Neuronal stem cell (in vitro differentiated cells): ENCODE results near the gene ISCU.

Experiments used
- DNase-seq: peaks from one replicate; pipeline ENCODE4 v3.0.0-alpha.2; 2013; ENCODE audit warnings: low spot score
- H2AFZ ChIP-seq: one replicate; pipeline ENCODE4 v1.6.1; 2013; ENCODE audit warnings: mild to moderate bottlenecking, low read length, inconsistent platforms
- H2AK5ac ChIP-seq: 2 replicates; pipeline ENCODE4 v1.6.1; 2013; ENCODE audit warnings: low read depth, mild to moderate bottlenecking, inconsistent platforms, low read length, moderate library complexity, mixed read lengths
- H2BK120ac ChIP-seq: 2 replicates; pipeline ENCODE4 v1.6.1; 2013; ENCODE audit warnings: low read depth, mild to moderate bottlenecking, inconsistent platforms, low read length, moderate library complexity, mixed read lengths
- H2BK12ac ChIP-seq: one replicate; pipeline ENCODE4 v1.6.1; 2013; ENCODE audit warnings: low read length, inconsistent platforms
- H2BK15ac ChIP-seq: 2 replicates; pipeline ENCODE4 v1.6.1; 2013; ENCODE audit warnings: mild to moderate bottlenecking, low read length, inconsistent platforms, mixed read lengths
- H2BK5ac ChIP-seq: one replicate; pipeline ENCODE4 v1.6.1; 2013; ENCODE audit warnings: inconsistent platforms, mild to moderate bottlenecking, low read length, moderate library complexity
- H3K14ac ChIP-seq: one replicate; pipeline ENCODE4 v1.6.1; 2013; ENCODE audit warnings: low read length, inconsistent platforms
- H3K18ac ChIP-seq: 2 replicates; pipeline ENCODE4 v1.6.1; 2013; ENCODE audit warnings: low read length, inconsistent platforms
- H3K23ac ChIP-seq: 2 replicates; pipeline ENCODE4 v1.6.1; 2013; ENCODE audit warnings: low read depth, mild to moderate bottlenecking, mixed read lengths, low read length, inconsistent platforms; ENCODE audit not compliant: poor library complexity
- H3K27ac ChIP-seq: replicated peaks from 3 replicates; pipeline ENCODE4 v1.5.1; 2013; ENCODE audit warnings: low read length, inconsistent platforms
- H3K27me3 ChIP-seq, 3 experiments: 2 replicates each; pipeline ENCODE4 v1.6.1; 2013; ENCODE audit warnings: low read length in 3 of 3, mild to moderate bottlenecking in 2 of 3, inconsistent platforms in 1 of 3, low read depth in 1 of 3, mixed read lengths in 1 of 3, moderate library complexity in 1 of 3; ENCODE audit not compliant: control insufficient read depth in 3 of 3, insufficient read depth in 3 of 3
- H3K36me3 ChIP-seq, 2 donors: replicated peaks in 1 of 2; 2 replicates each; pipeline ENCODE4 v1.6.1; 2013; ENCODE audit warnings: low read length in 2 of 2; ENCODE audit not compliant: control insufficient read depth in 2 of 2, insufficient read depth in 2 of 2
- H3K4ac ChIP-seq: 2 replicates; pipeline ENCODE4 v1.6.1; 2013; ENCODE audit warnings: inconsistent platforms, mild to moderate bottlenecking, low read length, moderate library complexity
- H3K4me1 ChIP-seq, 2 donors: 1 replicate in 1 of 2; 2 replicates in 1 of 2; pipeline ENCODE4 v1.6.1; 2013; ENCODE audit warnings: low read length in 2 of 2, low read depth in 1 of 2; ENCODE audit not compliant: control insufficient read depth in 2 of 2, insufficient read depth in 1 of 2
- H3K4me2 ChIP-seq: one replicate; pipeline ENCODE4 v1.6.1; 2013; ENCODE audit warnings: mild to moderate bottlenecking, low read length, inconsistent platforms; ENCODE audit not compliant: insufficient read depth, poor library complexity, severe bottlenecking
- H3K4me3 ChIP-seq, 2 donors: 2 replicates each; pipeline ENCODE4 v1.5.1; 2013; ENCODE audit warnings: low read length in 2 of 2, mild to moderate bottlenecking in 2 of 2, inconsistent platforms in 1 of 2, moderate library complexity in 1 of 2
- H3K79me1 ChIP-seq: one replicate; pipeline ENCODE4 v1.6.1; 2013; ENCODE audit warnings: low read depth, mild to moderate bottlenecking, inconsistent platforms, low read length, moderate library complexity
- H3K9ac ChIP-seq: one replicate; pipeline ENCODE4 v1.6.1; 2013; ENCODE audit warnings: mild to moderate bottlenecking, low read depth, low read length, inconsistent platforms; ENCODE audit not compliant: poor library complexity
- H3K9me3 ChIP-seq, 2 donors: replicated peaks in 1 of 2; 2 replicates each; pipeline versions ENCODE3 to v1.6.1; 2013; ENCODE audit warnings: low read length in 2 of 2, mild to moderate bottlenecking in 2 of 2, inconsistent platforms in 1 of 2, low read depth in 1 of 2, mixed read lengths in 1 of 2, moderate library complexity in 1 of 2; ENCODE audit not compliant: control insufficient read depth in 2 of 2, insufficient read depth in 1 of 2
- H4K8ac ChIP-seq: one replicate; pipeline ENCODE4 v1.6.1; 2013; ENCODE audit warnings: low read depth, mild to moderate bottlenecking, inconsistent platforms, low read length, moderate library complexity
- H4K91ac ChIP-seq: one replicate; pipeline ENCODE4 v1.6.1; 2013; ENCODE audit warnings: low read length, low read depth, mild to moderate bottlenecking, inconsistent platforms; ENCODE audit not compliant: poor library complexity
- WGBS, 2 donors: extraction: QIAGEN DNeasy Blood & Tissue Kit; methylation state at CpG; one replicate each; pipeline ENCODE4 v1.1.7; 2013; ENCODE audit warnings: missing lambda C conversion rate in 2 of 2, mixed read lengths in 1 of 2; ENCODE audit not compliant: insufficient read length in 2 of 2, insufficient replicate concordance in 1 of 2; ENCODE audit errors: extremely low coverage in 2 of 2; 5-methylcytosine and 5-hydroxymethylcytosine counted together

Gene ISCU

DNA sequence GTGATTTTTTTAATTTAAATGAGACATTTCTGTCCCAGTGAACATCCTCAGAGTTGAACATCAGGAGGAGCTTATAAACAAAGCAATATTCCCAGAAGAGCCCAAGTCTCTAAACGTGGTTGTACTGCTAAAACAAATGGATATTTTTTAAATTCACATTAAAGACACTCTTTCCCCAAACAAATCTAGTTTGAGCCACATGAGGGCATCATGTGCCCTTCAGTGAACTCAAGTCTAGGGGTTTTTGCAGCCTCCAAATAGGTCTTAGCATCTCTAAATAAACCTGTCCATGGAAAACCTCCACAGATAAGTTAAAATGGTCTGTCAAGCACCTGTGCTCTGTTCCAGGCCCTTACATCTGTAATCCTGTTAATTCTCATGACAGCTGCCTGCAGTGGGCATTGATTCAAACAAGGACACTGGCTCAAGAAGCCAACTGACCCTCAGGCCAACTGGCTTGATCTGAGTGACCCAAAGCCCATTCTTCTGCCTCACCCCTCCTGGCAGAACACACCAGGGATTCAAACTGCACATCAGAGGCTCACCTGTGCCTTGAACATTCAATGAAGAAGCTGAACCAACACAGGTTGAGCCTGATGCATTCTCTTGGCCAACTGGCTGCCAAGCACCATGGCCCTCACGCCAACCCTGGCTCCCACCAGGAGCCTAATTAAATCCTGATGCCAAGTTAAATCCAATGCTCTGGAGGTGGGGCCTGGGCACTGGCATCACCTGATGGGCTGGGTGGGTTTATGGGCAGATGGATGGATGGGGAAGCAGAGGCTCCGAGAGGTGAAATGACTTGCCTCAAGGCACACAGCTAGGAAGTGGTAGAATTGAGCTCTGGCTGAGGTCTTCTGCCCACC, 8.6 kb downstream of the ISCU start:
- H2BK5ac ChIP-seq, result no peak overlapping the region
- no peak overlapping the region for H3K4me3 ChIP-seq
- no peaks in the 10 kb centered on the region for H3K27me3 ChIP-seq
- no peak overlapping the region for H4K8ac ChIP-seq
- WGBS, 2 donors, result no CpG with 5 or more reads among the region's 3 CpGs
- no peaks in the 10 kb centered on the region for H3K79me1 ChIP-seq
- no peak overlapping the region for H3K4me2 ChIP-seq
- no peaks in the 10 kb centered on the region for H3K4me1 ChIP-seq
- peaks cover 21 to 43% of the 10 kb centered on the region in 2 donors for H3K36me3 ChIP-seq
- H3K9ac ChIP-seq, result no peak overlapping the region
- H3K14ac ChIP-seq, result no peak overlapping the region
- H2AFZ ChIP-seq, result no peak overlapping the region
- no peaks in the 10 kb centered on the region for H3K9me3 ChIP-seq
- H4K91ac ChIP-seq, result peak overlapping the region; percentile 90
- no peak for DNase-seq
- H2BK12ac ChIP-seq, result no peak overlapping the region
- H2BK120ac ChIP-seq, result no peak overlapping the region
- no peak overlapping the region for H2BK15ac ChIP-seq
- no peak overlapping the region for H3K27ac ChIP-seq
- no peak overlapping the region for H2AK5ac ChIP-seq
- no peak overlapping the region for H3K18ac ChIP-seq
- H3K4ac ChIP-seq, result no peak overlapping the region
- H3K23ac ChIP-seq, result no peak overlapping the region

DNA sequence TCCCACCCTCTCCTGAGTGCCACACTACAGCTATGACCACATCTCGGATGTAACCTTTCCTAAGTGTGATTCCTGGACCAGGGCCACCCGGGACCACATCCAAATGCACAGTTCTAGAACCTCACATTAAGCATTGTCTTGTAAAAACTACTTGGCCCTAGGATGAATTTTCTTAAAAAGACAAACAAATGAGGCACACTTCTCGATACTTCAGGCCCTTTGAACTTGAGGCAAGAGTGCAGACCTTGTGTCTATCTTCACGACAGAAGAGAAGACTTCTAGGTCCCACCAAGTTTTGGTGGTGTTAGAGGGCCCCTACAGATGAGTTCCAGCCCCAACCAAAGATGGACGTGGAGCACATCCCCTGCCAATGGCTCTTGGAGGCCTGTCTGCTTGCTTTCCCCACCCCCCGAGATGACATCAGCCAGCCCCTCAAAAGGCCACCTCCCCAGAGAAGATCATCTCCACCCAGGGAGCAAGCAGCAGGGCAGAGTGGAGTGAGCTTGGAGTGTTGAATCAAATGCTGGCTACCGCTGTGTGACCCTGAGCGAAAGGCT, 9.3 kb downstream of the ISCU start:
- Histone ChIP-seq H3K18ac (no peak overlapping the region), H3K27me3 (no peaks in the 10 kb centered on the region), H3K4me3 (no peak overlapping the region), H2BK120ac (no peak overlapping the region), H3K27ac (no peak overlapping the region), H3K14ac (no peak overlapping the region), H3K36me3 (peaks cover 15 to 36% of the 10 kb centered on the region in 2 donors), H3K9me3 (no peaks in the 10 kb centered on the region), H2AFZ (no peak overlapping the region), H2BK12ac (no peak overlapping the region), H3K79me1 (no peaks in the 10 kb centered on the region), H2AK5ac (peak overlapping the region; percentile 11), H3K4me2 (no peak overlapping the region), H2BK5ac (no peak overlapping the region), H4K91ac (no peak overlapping the region), H3K4me1 (no peaks in the 10 kb centered on the region), H2BK15ac (peak overlapping the region; percentile 30), H4K8ac (no peak overlapping the region), H3K4ac (no peak overlapping the region), H3K9ac (no peak overlapping the region), H3K23ac (no peak overlapping the region)
- no peak for DNase-seq
- WGBS, 2 donors, result no CpG with 5 or more reads among the region's 8 CpGs

DNA sequence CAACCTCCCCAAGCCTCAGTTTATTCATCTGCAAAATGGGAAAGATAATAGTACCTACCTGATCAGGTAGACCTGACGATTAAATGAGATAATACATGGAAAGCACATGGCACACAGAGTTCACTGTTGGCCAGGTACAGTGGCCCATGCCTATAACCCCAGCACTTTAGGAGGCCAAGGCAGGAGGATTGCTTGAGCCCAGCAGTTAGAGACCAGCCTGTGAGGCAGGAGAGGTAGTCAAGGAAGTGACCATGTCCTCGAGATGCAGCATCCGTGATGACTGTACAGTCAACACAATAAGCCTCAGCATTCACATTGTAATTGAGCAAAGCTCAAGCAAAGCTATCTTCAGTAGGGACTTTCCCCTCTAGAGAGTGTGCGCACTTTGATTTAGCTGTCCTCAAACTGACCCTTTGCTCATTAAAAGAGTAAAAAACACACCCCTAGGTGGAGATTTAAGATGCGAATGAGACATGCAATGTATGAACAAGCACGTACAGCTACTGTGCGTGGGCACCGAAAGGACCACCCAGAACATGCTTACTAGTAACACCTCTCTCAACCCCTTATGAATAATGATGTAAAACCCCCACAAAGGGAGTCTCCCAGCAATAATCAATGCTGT, 9.9 kb downstream of the ISCU start:
- Histone ChIP-seq H3K4me3 (no peak overlapping the region), H2BK120ac (no peak overlapping the region), H3K9me3 (no peaks in the 10 kb centered on the region), H3K4ac (no peak overlapping the region), H3K4me2 (no peak overlapping the region), H2BK15ac (peak overlapping the region; percentile 30), H3K27me3 (no peaks in the 10 kb centered on the region), H2AK5ac (no peak overlapping the region), H2AFZ (no peak overlapping the region), H4K8ac (no peak overlapping the region), H3K23ac (no peak overlapping the region), H2BK12ac (no peak overlapping the region), H3K14ac (no peak overlapping the region), H3K9ac (no peak overlapping the region), H3K36me3 (peaks cover 9 to 30% of the 10 kb centered on the region in 2 donors), H3K27ac (no peak overlapping the region), H3K4me1 (no peaks in the 10 kb centered on the region), H2BK5ac (no peak overlapping the region), H4K91ac (no peak overlapping the region), H3K18ac (no peak overlapping the region), H3K79me1 (no peaks in the 10 kb centered on the region)
- no peak for DNase-seq
- no CpG with 5 or more reads among the region's 8 CpGs for WGBS, 2 donors

DNA sequence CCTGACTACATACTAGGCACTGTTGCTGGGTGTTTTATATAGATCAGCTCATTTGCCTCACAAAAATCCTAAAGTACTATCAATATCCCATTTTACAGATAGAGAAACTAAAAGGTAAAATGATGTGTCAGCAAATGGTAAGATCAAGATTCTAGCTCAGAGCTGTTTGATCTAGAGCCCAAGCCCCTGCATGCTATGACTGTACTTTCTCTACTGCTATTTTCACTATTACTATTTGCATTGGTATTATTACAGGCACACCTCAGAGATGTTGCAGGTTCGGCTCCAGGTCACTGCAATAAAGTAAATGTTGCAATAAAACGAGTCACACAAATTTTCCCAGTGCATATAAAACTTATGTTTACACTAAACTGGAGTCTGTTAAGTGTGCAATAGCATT, 10.9 kb downstream of the ISCU start:
- Histone ChIP-seq H4K91ac (no peak overlapping the region), H2BK120ac (no peak overlapping the region), H2AK5ac (no peak overlapping the region), H3K4me1 (no peaks in the 10 kb centered on the region), H3K9ac (no peak overlapping the region), H3K36me3 (peaks cover 5 to 19% of the 10 kb centered on the region in 2 donors), H3K79me1 (no peaks in the 10 kb centered on the region), H3K14ac (no peak overlapping the region), H2BK12ac (no peak overlapping the region), H3K4me3 (no peak overlapping the region), H3K9me3 (peaks cover 0 to 2% of the 10 kb centered on the region in 2 donors), H2BK15ac (no peak overlapping the region), H3K4ac (no peak overlapping the region), H2BK5ac (no peak overlapping the region), H3K27ac (no peak overlapping the region), H3K27me3 (no peaks in the 10 kb centered on the region), H3K23ac (no peak overlapping the region), H3K4me2 (no peak overlapping the region), H2AFZ (no peak overlapping the region), H3K18ac (no peak overlapping the region), H4K8ac (no peak overlapping the region)
- no CpG with 5 or more reads among the region's 2 CpGs for WGBS, 2 donors
- no peak for DNase-seq
